HG03066 (cell line): Measurements from ENCODE around the gene KNCN.

Experiments
- ATAC-seq: cut with Tn5 transposase; IDR thresholded peaks from one replicate; pipeline ENCODE4 v1.9.1; 2021; ENCODE audit warnings: low read depth; ENCODE audit not compliant: unreplicated experiment

KNCN gene

DNA sequence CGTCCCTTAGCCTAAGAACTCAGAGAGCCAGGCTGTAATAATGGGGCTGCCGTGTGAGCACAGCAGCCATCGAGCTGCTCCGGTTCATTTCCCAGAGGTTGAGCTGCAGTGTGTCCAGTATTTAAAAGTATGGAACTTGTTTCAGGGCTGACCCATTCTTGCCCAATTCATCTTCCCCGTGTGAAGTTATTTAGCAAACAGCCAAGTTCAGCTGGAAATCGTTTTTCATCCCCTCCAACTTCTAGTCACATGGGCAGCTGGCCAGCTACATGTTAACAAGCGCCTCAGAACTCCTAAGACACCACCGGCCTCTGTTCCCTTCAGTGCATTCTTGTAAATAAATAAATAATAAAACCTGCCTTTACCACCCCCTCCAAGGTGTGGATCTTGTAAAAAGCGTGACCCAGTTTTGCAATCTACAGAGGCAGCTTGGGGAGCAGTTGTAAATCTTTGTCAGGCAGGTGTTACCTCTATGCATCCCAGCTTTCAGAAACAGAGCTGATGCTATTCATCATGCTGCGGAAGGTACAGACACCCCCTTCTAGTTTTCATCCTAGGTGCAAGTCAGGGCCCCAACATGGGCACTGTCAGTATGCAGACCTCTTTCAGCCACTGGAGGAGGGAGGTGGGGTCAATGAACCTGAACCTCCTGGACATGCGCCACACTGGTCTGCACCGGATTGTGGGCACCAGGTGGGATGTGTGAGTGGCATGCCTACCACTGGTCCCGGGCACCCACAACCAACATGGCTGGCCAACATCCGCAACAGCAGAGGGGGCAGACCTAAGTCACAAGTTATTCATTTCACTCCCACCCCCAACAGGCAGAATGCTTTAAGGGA lies 18.7 kb upstream of the KNCN start:
- no peak for ATAC-seq

DNA sequence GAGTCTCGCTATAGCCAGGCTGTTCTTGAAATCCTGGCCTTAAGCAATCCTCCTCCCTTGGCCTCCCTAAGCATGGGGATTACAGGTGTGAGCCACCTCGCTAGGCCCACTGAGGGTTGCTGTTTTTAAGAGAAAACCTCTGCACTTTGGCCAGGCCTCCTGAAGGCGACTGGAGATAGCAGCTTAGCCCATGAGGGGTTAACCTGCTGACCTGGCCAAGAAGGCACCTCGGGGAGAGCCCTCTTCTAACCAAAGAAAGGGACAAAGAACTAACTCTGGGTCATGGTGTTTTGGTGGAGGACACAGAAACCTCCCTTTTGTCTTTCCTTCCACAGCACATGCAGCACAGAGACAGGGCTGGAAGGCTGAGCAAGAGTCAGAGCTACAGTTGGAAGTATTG lies 17.7 kb upstream of the KNCN start:
- no peak for ATAC-seq

DNA sequence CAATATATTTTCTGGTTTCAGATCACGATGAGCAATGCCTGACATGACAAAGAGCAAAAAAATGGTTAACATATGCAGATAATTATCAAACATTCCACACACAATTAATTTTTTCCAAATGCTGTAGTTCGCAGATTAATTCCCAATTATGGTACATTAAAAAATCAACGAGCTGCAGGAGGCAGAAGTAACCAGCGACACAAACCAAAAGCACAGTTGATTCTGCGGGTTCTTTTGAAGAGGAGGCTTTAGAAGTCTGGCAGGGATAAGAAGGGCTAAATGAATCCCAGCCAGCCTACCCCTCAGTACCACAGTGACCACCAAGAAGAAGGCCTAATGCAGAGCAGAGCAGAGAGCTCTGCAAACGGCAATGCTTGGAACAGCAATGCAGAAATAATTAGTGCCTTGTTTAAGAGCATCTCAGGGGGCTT lies 17.0 kb upstream of the KNCN start:
- ATAC-seq, result no peak

DNA sequence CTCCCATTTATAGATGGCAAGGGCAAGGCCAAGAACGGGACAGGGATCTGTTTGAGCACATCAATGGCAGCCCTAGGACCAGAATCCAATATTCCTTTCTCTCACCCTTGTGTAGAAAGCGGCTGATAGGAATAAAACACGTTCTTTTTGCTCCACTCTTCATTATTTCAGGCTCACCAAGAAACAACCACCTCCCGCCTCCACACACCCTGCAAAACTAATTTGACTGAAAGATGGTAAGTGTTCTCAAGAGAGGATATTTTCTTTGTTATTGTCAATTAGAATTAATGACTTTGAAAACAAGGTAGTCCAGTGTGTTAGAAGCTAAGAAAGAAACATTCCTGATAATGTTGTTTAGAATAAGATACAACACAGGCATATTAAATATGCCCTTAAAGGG lies 11.9 kb upstream of the KNCN start:
- ATAC-seq, result no peak

DNA sequence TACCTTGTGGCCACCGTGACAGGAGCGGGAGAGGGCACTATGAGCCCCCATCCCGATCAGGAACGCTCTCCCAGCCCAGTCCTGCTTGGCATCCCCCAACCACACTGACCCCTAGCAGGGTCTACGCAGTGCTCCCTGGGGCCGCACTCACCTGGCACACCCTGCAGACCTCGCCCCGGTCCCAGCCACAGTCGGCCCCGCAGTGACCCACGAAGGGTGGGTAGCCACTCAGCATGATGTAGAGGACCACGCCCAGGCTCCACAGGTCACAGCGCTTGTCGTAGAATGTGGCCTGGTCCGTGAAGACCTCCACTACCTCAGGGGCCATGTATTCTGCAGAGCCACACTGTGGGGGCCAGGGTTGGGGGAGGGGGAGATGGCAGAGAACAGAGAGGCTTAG lies 11.1 kb upstream of the KNCN start:
- ATAC-seq, result no peak

DNA sequence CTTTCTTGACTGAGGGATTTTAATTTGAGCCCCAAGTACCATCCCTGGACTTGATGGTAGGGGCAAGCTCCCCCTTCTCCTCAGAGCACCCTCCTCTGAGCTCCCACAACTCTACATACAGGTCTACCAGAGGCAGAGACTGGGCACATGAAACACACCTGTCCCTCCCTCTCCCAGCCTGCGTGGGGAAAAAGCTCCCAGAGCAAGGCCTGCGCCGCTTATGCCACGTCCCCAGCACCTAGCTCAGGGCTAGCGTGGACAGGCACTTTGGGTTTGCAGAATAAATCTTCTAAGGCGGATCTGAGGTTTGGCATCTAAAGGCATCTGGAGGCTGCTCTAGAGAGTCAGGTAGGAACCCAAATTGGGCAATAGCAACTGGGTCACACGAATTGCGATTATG lies 7.5 kb upstream of the KNCN start:
- ATAC-seq, result no peak

DNA sequence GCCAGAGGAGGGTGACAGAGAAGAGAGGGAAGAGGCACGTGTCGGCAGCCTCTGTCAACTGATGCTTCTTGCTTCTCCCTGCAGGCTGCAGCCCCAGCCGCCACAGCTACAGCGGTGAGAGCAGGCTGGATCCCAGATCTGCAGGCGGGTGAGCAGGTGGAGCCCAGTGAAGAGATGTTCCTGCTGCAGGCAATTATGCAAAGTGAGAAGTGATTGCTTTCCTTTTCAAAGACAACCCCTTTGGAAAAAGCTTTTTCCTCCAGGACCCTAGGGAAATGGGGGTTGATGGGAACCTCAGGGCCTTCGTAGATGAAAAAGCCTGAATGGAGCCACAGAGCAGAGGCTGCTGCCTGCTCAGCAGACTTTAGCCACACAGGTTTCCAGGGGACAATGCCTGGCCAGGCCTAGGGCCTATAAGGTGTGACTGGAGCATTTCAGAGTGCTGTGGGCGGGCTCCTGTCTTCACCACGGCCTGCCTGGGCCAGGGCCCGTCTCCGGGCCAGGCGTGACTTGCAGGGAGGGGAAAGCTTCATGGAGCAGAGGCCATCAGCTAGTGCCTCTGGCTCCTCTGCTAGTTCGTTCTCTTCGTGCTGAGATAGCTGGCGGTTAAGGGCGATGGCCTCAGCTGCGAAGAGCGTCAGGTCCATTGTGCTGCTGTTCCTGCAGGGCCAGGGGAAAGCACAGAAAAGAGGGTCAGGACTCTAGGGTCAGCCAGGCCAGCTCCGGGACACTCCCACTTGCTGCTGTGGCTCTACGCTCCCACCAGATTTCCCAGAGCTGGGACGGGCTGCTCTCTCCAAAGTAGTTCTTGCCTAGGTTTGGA lies 6.9 kb upstream of the KNCN start:
- no peak for ATAC-seq

DNA sequence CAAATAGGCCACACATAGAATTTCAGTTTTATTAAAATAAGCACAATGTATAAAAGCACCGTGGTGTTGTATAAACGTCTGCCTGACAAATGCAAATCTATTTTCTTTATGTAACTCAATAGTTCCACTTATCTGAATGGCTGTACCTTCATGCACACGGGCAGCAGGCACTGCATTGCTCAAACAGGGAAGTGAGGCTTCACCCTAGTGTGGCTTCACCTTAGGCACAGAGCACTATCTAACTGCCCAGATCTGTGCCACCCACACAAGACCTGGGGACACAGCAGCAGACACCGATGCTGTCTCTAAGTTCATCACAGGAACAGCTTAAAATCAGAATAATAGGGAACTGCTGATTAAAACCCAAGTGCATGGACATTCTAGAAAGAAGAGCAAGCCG lies 6.0 kb upstream of the KNCN start:
- ATAC-seq, result no peak

DNA sequence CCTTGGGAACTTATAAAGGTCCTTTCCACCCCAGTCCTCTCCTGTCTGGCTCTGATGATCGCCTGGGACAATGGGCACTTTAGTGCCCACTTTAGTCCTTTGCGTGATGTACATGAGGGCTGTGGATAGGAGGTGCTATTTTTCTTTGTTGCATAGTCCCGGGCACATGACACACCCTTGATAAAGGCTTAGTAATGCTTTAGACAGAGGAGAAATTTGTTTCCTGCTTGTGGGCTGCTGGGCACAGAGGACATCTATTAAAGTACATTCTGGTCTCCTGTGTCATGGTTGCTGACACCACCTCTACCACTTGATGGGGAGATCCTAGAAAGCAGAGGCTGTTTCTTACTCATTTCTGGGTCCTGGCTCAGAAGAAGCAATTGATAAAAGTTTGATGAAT lies 5.4 kb upstream of the KNCN start:
- no peak for ATAC-seq

DNA sequence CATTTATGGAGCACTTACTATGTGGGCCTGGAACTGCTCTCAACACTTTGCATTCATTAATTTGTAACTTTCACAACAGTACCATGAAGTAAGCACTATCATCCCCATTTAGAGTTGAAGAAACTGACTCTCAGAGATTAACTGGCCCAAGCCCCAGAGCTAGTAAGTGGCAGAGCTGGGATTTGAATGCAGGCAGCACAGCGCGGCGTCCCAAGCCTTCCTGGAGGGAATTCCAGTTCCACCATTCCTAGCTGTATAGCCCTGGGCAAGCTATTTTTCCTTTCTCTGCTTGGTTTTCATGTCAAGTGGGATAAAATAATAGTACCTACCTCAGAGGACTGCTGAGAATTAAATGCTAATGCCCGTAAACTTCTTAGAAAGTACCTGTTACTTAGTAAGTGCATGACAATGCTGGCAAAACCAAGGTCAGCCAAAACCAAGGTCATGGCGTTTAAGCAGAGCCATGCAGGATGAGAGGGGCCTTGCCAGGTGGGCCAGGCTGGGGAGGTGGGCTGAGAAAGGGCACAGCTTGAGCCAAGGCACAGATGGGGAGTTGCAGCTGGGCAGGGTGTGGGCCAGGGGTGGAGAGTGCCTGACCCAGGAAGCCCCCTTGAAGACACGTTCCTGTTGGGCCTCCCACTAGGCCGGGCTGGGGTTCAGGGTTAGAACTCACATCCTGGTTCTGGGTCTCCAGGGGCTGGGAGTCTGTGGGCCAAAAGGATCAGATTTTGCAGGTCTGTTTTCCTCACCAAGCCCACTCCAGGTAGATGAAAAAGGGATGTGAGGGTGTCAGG lies 4.6 kb upstream of the KNCN start:
- ATAC-seq, result no peak

DNA sequence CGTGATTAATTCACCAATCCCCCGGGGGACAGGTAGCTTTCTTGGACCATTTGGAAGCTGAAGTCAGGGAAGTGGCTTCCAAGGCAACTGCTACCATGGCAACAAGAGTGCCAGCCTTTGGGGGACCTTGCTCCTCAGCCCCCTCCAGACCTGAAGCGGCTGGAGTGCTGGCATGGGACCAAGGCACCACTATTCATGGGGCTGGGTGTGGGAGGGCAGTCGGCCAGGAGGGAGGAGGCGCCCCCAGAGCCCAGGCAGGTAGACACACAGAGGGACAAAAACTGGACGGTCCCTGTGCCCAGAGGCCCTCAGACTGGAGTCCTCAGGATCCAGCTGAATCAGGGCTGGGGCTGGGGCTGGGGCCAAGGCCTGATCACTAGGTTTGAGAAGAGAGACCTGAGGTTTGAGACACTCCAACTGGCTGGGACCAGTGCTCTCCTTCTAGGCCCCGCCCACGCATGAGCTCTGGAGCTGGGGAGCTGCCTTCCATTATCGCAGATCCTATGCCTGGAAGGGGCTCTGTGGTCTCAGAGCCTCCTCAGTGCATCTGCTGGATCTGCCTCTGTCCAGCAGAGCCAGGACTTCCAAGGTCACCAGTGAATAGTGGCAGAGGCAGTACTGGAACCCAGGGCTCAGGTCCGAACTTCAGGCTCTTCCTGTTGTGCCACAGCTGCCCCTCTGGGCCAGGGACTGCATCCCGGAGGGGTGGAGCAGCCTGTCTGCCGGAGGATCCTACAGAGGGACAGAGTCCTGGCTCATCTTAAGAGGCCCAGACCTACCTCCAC lies 3.3 kb upstream of the KNCN start:
- no peak for ATAC-seq

DNA sequence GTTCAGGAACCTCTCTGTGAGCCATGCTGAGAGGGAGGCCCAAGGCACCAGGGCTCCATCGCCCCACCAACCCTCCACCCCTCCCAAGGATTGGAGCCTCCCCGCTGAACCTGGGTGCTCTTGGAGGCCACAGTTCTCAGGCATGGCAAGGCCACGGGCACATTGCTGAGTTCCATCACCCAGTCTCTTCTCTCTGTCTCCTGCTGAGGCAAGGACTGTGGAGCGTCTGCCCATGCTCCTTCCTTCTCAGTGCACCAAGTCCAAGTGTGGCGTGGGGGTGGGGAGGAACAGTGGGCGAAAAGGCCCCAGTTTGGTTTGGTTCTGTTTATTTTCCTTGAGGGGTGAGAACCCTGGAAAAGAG lies 2.8 kb upstream of the KNCN start:
- no peak for ATAC-seq

DNA sequence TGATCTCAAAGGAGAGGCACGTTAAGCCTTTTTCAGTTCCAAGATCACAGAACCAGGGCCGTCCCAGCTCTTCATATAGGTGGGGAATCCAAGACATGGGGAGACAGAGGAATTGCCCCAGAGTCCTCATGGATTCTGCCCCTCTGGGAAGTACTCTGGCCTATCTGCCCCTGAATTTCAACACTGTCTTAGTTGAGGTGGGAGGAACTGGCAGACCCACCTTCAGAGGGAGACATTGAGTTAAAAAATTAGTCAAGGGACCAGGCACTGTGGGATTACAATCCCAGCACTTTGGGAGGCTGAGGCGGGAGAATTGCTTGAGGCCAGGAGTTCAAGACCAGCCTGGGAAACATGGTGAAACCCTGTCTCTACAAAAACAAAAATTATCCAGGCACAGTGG lies 2.1 kb upstream of the KNCN start:
- ATAC-seq, result no peak

DNA sequence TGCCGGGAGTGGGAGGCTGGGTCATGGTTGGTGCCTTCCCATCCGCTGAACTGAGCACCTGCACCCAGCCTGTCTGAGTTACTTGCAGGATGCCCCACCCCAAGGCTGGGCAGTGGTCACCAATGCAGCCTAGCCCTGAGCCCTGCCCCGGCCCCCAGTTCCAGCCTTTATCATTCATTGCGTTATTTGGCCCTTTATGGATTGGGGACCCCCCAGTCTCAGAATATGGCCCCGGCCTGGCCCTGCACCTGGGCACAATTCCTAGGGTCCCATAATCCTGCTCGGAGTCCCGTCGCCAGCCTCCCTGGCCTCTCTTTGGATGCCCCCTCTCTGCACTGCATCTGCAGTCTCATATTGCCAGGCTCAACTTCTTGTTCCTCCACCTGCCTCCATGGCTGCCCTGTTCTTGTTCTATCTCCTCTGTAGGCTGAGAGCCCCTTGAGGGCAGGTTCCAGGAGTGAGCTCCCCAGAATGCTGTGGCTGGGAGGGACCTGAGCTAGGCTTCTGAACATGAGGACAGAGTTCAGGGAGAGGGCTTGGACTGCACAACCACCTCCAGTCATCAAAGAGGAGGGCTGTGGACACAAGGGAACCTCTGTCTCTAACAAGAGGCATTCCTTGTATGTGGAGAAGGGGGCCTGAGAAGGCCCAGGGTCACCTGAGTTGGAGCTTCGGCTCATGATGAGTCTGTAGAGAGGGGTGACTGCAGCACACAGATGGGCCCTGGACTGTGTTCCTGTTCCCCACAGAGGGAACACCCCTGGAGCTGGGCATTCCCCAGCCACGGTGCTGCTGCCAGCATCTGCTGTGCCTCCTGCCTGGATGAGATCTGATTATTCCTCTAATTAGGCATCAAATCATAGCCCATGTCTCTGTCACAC lies 1.1 kb upstream of the KNCN start:
- ATAC-seq, result no peak

DNA sequence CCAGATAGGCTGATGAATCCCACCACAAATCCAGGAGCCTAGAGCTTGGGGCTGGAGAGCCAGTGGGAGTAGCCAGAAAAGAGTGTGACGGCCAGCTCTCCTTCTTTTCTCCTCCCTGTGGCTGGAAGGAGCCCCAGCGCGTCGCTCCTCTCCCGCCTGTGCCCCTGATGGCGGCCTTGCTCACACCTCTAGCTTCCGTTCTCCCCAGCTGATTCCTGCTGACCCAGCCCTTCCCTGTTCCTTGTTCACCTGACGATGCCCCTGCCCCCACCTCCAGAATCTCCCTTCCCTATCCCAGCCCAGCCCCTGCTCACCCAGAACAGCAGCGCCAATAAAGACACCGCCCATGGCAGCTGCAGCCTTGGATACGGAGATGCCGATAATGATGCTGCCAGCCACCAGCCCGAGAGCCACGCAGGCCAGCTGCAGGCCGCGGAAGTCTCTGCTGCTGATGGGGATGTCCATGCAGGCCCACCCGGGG lies 656 bp downstream of the KNCN start:
- no peak for ATAC-seq

DNA sequence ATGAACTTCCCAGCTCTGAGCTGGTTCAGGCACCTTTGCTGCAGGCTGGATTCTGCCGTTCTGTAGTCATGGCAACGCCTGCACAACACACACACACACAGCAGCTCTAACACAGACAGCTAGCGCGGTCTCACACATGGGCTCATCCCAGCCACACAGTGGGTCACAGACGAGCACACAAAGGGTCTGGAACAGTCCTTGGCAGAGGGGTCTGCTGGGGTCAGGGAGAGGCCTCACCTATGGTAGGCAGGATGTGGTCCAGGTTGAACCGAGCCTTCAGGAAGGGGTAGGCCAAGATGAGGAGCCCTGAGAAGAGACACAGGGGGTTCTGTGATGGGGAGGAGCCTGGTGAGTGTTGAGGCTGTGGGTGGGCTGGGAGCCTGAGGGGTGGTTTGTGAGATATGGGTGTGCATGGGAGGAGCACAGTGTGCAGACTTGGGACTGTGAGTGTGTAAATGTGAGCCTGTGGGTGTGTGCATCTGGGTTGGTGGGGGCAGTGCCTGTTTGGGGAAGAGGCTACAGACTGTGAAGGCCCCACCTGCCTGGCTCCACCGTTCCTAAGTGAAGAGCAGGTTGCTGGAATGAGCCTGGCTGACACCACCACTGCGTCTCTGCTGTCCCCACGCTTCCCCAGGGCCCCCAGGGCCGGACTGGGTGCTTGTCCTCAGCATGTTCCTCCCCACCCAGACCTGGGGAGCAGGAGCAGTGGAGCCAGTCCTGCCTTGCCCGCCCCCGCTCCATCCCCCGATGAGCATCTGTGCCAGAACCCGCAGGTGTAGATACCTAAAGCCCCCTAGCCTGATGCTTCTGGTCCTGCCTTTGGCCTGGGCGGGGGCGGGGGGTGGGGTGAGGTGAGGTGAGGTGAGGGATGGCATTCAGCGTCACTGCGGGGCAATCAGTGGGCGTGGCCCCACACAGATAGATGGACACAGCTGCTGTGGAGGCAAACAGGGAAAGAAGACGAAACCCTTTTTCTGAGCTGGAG lies 1.5 kb downstream of the KNCN start:
- no peak for ATAC-seq

DNA sequence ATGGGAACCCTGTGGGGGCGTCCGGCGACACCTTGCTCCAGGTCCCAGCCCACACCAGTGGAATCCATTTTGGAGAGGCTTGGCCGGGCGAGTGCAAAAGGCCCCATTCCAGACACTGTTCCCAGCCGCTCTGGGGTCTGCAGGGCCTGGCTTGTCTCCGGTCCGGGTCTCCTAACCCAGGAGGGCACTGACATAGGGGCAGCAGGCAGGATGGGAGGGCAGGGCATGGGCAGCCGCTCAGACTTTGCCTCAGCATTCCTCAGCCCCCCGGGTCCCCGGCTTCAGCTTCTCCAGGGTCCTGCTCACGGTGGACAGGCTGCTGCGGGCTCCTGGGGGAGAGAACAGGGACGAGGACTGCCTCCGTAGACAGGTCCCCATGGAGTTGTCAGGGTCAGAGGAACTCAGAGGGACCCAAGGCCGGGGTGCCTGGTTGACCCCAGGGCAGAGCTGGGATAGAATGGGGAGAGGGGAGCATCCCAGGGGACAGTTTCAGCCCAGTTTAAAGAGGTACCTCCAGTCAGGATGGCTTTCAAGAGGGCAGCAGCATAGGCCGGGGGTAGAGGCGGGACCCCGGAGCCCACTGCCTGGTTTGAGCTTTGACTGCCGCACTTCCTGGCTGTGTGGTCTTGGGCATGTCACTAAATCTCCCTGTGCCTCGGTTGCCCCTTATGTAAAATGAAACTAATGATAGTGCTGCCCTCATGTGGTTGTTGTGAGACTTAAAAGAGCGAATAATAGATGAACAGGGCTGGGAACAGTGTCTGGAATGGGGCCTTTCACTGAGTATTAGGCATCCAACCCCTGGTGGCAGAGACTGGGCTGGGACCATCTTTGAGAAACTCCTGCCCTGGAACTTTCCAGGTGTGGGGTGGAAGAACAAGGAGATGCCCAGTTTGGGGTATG lies 3.7 kb downstream of the KNCN start:
- no peak for ATAC-seq
